ENCODE measurements around the gene GPC4. TPM values are rescaled to one million over a fixed set of nuclear protein-coding genes. Genes with fewer than 3 reads are reported as not detected.
A peak's percentile ranks its signal among the peaks of the same experiment; 100 is the strongest.

The GPC4 gene
- total and polyA plus RNA-seq, 9 of the 15 experiments (the other 6 are each of a cell fraction or from before 2014, with no cell fraction given) = 0.11 TPM; not detected in 8

DNA sequence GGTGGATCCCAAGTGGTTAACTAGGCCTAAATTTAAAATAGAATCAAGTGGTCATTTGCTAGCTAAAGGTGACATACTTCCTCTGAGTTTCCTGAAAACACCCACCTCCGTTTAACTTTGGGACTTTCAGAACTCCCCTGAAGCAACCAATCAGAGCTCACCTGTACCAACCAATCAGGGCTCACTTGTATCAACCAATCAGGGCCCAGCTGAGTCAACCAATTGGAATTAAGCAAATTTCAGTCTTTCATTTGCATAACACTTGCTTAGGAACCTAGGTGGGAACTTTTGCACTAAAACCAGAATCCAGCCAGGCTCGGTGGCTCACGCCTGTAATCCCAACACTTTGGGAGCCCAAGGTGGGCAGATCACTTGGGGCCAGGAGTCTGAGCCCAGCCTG lies 15.9 kb downstream of the GPC4 start:
- Histone ChIP-seq H3K4me3 (no peak overlapping the region), H3K36me3 (ENCODE audit: control insufficient read depth, insufficient read depth, low read length) (no peaks in the 10 kb centered on the region), H4K20me1 (replicated peaks; ENCODE audit: control insufficient read depth, insufficient read depth, low read length) (no peaks in the 10 kb centered on the region), H3K27ac (ENCODE audit: extremely low read depth, low read depth, low read length) (no peak overlapping the region), H3K9ac (ENCODE audit: insufficient read depth in 1 of 2, low read depth in 2 of 2, low read length in 2 of 2) (no peak overlapping the region), H2AFZ (ENCODE audit: low read depth, low read length) (no peak overlapping the region), H3K9me3 (replicated peaks; ENCODE audit: control insufficient read depth, insufficient read depth, low read depth, low read length) (no peaks in the 10 kb centered on the region), H3K79me2 (ENCODE audit: control insufficient read depth, insufficient read depth, low read length) (no peaks in the 10 kb centered on the region), H3K4me1 (replicated peaks in 1 of 2; ENCODE audit: control insufficient read depth in 2 of 2, insufficient read depth in 2 of 2, low read length in 2 of 2) (no peaks in the 10 kb centered on the region), H3K9me1 (ENCODE audit: control insufficient read depth, insufficient read depth, low read length) (no peaks in the 10 kb centered on the region), H3K27me3 (ENCODE audit: control insufficient read depth in 2 of 2, insufficient read depth in 2 of 2, low read length in 2 of 2) (no peaks in the 10 kb centered on the region), H3K4me2 (ENCODE audit: insufficient read depth, low read length) (no peak overlapping the region)
- in situ Hi-C loops (cut with MboI) = no loop called here
- 0% methylated on average over 1 of the region's 3 CpGs for WGBS (ENCODE audit: insufficient coverage, low coverage, missing lambda C conversion rate)
- CTCF ChIA-PET (ENCODE audit: low intra/inter-chr PET ratio) = no interaction called here
- intact Hi-C loops (cut with micrococcal nuclease) = no loop called here
- ATAC-seq = no peak
- DNase-seq (ENCODE audit: extremely low read depth in 1 of 4, low spot score in 3 of 4) = peak in 3 of 4 experiments; percentile 11 to 29 (median 20)
- POLR2A ChIA-PET = no interaction called here
- no TSS peak for BruUV-seq (replicated peaks)
- FAIRE-seq = no peak
- TF ChIP-seq, protein P1, sequence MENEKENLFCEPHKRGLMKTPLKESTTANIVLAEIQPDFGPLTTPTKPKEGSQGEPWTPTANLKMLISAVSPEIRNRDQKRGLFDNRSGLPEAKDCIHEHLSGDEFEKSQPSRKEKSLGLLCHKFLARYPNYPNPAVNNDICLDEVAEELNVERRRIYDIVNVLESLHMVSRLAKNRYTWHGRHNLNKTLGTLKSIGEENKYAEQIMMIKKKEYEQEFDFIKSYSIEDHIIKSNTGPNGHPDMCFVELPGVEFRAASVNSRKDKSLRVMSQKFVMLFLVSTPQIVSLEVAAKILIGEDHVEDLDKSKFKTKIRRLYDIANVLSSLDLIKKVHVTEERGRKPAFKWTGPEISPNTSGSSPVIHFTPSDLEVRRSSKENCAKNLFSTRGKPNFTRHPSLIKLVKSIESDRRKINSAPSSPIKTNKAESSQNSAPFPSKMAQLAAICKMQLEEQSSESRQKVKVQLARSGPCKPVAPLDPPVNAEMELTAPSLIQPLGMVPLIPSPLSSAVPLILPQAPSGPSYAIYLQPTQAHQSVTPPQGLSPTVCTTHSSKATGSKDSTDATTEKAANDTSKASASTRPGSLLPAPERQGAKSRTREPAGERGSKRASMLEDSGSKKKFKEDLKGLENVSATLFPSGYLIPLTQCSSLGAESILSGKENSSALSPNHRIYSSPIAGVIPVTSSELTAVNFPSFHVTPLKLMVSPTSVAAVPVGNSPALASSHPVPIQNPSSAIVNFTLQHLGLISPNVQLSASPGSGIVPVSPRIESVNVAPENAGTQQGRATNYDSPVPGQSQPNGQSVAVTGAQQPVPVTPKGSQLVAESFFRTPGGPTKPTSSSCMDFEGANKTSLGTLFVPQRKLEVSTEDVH (IDR thresholded peaks at IDR 0.05; ENCODE audit: low read depth, partially characterized antibody) = no peak
- TF ChIP-seq, protein P2, sequence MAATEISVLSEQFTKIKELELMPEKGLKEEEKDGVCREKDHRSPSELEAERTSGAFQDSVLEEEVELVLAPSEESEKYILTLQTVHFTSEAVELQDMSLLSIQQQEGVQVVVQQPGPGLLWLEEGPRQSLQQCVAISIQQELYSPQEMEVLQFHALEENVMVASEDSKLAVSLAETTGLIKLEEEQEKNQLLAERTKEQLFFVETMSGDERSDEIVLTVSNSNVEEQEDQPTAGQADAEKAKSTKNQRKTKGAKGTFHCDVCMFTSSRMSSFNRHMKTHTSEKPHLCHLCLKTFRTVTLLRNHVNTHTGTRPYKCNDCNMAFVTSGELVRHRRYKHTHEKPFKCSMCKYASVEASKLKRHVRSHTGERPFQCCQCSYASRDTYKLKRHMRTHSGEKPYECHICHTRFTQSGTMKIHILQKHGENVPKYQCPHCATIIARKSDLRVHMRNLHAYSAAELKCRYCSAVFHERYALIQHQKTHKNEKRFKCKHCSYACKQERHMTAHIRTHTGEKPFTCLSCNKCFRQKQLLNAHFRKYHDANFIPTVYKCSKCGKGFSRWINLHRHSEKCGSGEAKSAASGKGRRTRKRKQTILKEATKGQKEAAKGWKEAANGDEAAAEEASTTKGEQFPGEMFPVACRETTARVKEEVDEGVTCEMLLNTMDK (IDR thresholded peaks at IDR 0.05; ENCODE audit: borderline replicate concordance, insufficient read depth, low read depth, low read length, poor library complexity, severe bottlenecking) = no peak
- TF ChIP-seq ZFP1 (CRISPR knock-in tag; IDR thresholded peaks at IDR 0.05) = no peak
- no peak for TF ChIP-seq DDX20 (tag; IDR thresholded peaks at IDR 0.05; ENCODE audit: low read depth)
- TF ChIP-seq ETS2 (tag; IDR thresholded peaks at IDR 0.05; ENCODE audit: borderline replicate concordance, poor library complexity, severe bottlenecking) = no peak
- TF ChIP-seq CBX3 (IDR thresholded peaks at IDR 0.05; ENCODE audit: borderline replicate concordance in 1 of 2, low read length in 2 of 2) = no peak
- TF ChIP-seq, protein P3, sequence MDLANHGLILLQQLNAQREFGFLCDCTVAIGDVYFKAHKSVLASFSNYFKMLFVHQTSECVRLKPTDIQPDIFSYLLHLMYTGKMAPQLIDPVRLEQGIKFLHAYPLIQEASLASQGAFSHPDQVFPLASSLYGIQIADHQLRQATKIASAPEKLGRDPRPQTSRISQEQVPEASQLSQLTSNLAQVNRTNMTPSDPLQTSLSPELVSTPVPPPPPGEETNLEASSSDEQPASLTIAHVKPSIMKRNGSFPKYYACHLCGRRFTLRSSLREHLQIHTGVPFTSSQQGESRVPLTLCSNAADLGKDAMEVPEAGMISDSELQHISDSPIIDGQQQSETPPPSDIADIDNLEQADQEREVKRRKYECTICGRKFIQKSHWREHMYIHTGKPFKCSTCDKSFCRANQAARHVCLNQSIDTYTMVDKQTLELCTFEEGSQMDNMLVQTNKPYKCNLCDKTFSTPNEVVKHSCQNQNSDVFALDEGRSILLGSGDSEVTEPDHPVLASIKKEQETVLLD (IDR thresholded peaks at IDR 0.05) = no peak
- TF ChIP-seq NRF1 (conservative IDR thresholded peaks at IDR 0.05 in 1 of 2, IDR thresholded peaks at IDR 0.05 in 1 of 2) = no peak
- no peak for TF ChIP-seq SREBF1 (IDR thresholded peaks at IDR 0.05; ENCODE audit: borderline replicate concordance, low read depth, low read length)
- TF ChIP-seq FOXP1 (CRISPR knock-in tag; IDR thresholded peaks at IDR 0.05) = no peak
- no peak for TF ChIP-seq KLF13 (tag; IDR thresholded peaks at IDR 0.05; ENCODE audit: borderline replicate concordance, low read depth)
- TF ChIP-seq TAF9B (IDR thresholded peaks at IDR 0.05; ENCODE audit: partially characterized antibody) = no peak
- TF ChIP-seq, protein P4, sequence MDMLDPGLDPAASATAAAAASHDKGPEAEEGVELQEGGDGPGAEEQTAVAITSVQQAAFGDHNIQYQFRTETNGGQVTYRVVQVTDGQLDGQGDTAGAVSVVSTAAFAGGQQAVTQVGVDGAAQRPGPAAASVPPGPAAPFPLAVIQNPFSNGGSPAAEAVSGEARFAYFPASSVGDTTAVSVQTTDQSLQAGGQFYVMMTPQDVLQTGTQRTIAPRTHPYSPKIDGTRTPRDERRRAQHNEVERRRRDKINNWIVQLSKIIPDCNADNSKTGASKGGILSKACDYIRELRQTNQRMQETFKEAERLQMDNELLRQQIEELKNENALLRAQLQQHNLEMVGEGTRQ (CRISPR knock-in tag; IDR thresholded peaks at IDR 0.05) = no peak
- no peak for TF ChIP-seq MED1 (CRISPR knock-in tag; IDR thresholded peaks at IDR 0.05; ENCODE audit: borderline replicate concordance)
- no peak for TF ChIP-seq ZNF76 (CRISPR knock-in tag; IDR thresholded peaks at IDR 0.05; ENCODE audit: borderline replicate concordance)

Data from K562 (cell line).